Stomach smooth muscle (tissue), 2 donors: ENCODE results near the gene PDGFA.

Source experiments
- H3K27ac ChIP-seq: one replicate; pipeline ENCODE4 v1.7.0; 2013; ENCODE audit warnings: mild to moderate bottlenecking, low read length, inconsistent platforms
- H3K27me3 ChIP-seq, 2 donors: one replicate each; pipeline ENCODE4 v1.7.0; 2013; ENCODE audit warnings: low read length in 2 of 2; ENCODE audit not compliant: insufficient read depth in 2 of 2, control insufficient read depth in 1 of 2
- H3K36me3 ChIP-seq, 2 donors: one replicate each; pipeline ENCODE4 v1.7.0; 2013; ENCODE audit warnings: low read length in 2 of 2; ENCODE audit not compliant: control insufficient read depth in 2 of 2, insufficient read depth in 2 of 2
- H3K4me1 ChIP-seq: one replicate; pipeline ENCODE4 v1.7.0; 2013; ENCODE audit warnings: low read length; ENCODE audit not compliant: control insufficient read depth, insufficient read depth
- H3K4me3 ChIP-seq, 2 donors: one replicate each; pipeline ENCODE4 v1.7.0; 2013; ENCODE audit warnings: low read length in 2 of 2
- H3K9ac ChIP-seq, 2 donors: one replicate each; pipeline ENCODE4 v1.7.0; 2013; ENCODE audit warnings: low read length in 2 of 2, mild to moderate bottlenecking in 1 of 2
- H3K9me3 ChIP-seq, 2 donors: one replicate each; pipeline ENCODE4 v1.7.0; 2013; ENCODE audit warnings: low read length in 2 of 2; ENCODE audit not compliant: control insufficient read depth in 2 of 2
- donor health status: healthy.
- donor health status: Pancreatic carcinoma.

Gene PDGFA

DNA sequence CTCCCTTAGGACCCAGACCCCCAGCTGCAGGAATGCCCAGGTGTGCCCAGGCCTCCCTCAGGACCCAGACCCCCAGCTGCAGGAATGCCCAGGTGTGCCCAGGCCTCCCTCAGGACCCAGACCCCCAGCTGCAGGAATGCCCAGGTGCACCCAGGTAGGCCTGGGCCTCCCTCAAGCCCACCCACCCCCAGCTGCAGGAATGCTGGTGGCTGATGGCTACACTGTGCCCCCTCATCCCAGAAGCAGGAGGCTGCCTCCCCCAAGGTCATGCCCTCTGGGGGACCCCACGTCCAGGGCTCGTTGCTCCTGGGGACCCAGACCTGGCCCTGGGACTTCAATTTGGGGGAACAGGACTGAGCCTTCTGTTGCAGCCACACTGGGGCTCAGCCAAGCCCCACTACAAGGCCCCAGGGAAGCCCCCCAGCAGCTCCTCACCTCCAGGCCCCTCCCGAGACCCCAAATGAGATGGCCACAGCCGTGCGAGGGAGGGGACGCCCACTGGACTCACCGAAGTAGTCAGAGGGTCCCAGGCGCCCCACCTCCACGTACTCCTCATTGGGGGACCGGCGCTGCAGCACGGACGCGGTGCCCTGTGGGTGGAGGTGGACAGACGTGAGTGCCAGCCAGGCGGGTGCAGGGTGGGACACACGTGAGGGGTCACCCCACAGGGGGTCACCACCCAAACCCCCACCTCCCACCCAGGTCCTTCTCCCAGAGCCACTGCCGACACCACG, 31.4 kb upstream of the PDGFA start:
- Histone ChIP-seq H3K4me1 (peaks cover 4% of the 10 kb centered on the region), H3K4me3 (no peak overlapping the region), H3K27ac (no peak overlapping the region), H3K36me3 (no peaks in the 10 kb centered on the region), H3K9me3 (no peaks in the 10 kb centered on the region), H3K9ac (no peak overlapping the region), H3K27me3 (no peaks in the 10 kb centered on the region)

DNA sequence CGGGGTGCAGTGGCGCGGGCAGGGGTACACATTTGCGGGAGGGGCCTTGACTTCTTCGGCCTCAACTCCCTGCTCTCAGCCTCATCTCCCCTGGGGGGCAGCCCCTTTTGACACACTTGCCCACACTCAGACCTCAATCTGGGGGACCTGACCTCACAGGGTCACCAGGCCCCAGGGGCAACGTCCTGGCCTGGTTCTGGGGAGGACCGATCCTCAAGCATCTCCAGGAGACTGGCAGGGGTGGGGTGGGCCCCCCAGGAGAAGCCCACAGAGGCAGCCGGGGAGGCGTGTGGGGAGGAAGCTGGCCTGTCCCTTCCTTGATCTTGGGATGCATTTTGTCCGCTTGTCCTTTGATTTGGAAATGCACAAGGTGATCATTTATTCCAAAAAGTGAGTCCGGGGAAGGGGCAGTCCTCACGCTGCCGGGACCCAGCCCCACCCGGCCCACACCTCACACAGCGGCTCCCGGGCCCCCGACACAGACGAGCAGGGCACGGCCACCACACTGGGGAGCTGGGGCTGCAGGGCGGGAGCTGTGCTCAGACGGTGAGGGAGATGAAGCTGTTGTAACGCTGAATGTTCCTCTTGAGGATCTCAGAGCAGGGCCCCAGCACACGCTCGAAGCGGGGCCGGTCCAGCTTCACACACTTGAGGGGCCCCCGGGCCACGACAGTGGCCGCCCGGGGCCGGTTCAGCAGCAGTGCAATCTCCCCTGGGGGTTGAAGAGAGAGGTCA, 30.4 kb upstream of the PDGFA start:
- H3K27ac ChIP-seq, result no peak overlapping the region
- peaks cover 4% of the 10 kb centered on the region for H3K4me1 ChIP-seq

DNA sequence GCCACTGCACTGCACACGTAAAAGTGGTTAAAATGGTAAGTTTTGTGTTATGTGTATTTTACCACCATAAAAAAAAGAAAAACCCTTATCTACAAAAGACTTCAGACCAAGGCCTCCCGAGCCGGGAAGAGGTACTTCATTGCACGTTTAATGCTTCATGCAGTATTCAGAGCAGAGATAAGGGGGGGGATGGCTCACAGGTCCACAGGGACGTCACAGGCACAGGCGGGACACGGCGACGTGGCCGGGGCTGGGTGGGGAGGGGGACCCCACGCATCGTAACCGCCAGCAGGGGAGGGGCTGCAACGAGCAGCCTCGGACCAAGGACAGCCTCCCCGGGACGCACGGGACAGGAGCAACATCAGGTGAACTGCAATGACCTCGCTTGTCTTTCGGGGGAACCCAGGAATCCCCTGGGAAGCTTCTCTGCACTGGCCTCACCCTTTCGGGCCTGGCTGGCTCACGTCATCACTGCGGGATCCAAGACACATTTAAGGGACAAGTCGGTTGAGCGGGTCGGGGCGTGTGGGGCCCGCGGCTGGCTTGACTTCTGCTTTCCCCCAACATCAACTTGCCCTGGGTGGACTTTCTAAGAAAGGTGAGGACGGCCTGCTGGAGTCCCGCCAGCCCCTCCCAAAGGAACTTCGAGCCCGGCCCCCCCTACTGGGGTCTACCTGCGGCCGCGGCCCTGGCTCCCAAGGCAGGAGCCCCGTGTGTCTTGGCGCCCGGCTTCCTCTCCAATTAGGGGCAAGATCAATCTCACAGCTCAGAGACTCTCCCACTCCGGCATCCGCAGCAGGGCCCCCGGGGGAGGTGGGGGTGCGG, 29.6 kb upstream of the PDGFA start:
- H3K4me3 ChIP-seq, result no peak overlapping the region
- H3K9me3 ChIP-seq, result no peaks in the 10 kb centered on the region
- no peaks in the 10 kb centered on the region for H3K27me3 ChIP-seq
- no peaks in the 10 kb centered on the region for H3K36me3 ChIP-seq
- H3K27ac ChIP-seq, result no peak overlapping the region
- no peak overlapping the region for H3K9ac ChIP-seq
- H3K4me1 ChIP-seq, result peaks cover 4% of the 10 kb centered on the region

More for the DNA sequence above, 30.4 kb upstream of the PDGFA start:
- H3K9me3 ChIP-seq, result no peaks in the 10 kb centered on the region
- no peaks in the 10 kb centered on the region for H3K36me3 ChIP-seq
- H3K27me3 ChIP-seq, result no peaks in the 10 kb centered on the region
- no peak overlapping the region for H3K9ac ChIP-seq
- H3K4me3 ChIP-seq, result no peak overlapping the region

DNA sequence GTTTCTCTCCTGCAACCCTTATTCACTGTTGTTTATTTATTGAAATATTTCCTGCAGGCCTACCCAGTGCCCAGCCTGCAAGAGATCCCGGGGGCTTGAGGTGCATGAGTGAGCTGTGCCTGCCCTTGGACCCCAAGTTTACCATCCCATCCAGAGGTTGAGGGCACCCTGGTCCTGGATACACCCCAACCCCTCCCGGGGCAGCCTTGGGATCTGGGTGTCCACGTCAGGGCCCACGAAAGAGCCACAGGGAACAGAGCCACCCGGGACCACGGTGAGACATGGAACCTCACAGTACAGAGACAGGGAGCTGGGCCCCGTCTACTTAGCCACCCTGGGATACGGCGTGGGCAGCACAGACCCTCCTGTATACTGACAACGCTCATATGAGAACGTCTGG, 28.8 kb upstream of the PDGFA start:
- Histone ChIP-seq H3K4me1 (peaks cover under 1% of the 10 kb centered on the region), H3K9ac (no peak overlapping the region), H3K4me3 (no peak overlapping the region), H3K27me3 (no peaks in the 10 kb centered on the region), H3K9me3 (no peaks in the 10 kb centered on the region), H3K36me3 (no peaks in the 10 kb centered on the region), H3K27ac (no peak overlapping the region)

DNA sequence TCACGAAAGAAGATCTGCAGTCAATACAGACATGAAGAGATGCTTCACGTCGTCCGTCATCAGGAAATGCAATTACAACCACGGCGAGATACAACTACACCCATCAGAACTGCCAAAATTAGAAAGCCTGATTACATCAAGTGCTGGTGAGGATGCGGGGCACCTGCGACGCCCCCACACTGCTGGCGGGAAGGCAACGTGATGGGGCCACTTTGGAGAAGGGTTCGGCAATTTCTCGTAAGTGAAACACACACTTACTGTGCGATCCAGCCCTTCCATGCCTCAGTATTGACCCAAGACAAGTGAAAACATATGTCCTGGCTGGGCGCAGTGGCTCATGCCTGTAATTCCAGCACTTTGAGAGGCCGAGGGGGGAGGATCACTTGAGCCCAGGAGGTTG, 25.8 kb upstream of the PDGFA start:
- no peak overlapping the region for H3K27ac ChIP-seq
- H3K9me3 ChIP-seq, result peaks cover 0 to 2% of the 10 kb centered on the region in 2 donors
- H3K27me3 ChIP-seq, result no peaks in the 10 kb centered on the region
- H3K9ac ChIP-seq, result no peak overlapping the region
- no peaks in the 10 kb centered on the region for H3K4me1 ChIP-seq
- H3K36me3 ChIP-seq, result no peaks in the 10 kb centered on the region
- no peak overlapping the region for H3K4me3 ChIP-seq

DNA sequence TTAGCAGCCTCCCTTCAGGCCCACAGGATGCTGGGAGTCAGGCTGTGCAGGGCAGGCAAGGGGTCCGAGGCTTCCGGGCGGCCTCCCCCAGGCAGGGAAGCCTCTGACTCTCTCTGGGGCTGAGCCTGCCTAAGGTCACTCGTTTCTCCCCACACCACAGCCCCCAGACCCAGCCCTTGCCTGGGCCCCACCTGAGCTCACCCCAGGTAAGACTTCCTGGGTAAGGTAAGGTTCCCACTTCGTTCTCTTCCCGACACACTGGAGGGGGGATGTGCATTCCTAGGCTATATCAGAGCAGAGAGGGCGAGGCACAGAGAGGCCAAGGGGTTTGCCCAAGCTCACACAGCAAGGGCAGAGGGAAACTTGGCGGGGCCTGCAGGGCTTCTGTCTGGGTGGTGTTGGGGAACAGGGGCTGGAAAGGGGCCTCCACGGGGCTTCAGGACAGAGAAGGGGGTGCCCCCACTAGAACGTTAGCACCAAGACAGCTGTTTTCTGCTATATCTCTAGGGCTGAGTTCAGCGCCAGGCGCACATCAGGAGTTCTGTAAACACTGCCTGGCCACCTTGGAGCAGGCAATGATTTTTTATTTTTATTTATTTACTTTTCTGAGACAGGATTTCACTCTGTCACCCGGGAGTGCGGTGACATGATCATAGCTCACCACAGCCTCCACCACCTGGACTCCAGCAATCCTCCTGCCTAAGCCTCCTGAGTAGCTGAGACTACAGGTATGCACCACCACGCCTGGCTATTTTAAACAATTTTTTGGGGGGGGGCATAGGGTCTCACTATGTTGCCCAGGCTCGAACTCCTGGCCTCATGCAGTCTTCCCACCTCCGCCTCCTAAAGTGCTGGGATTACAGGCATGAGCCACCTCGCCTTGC, 24.9 kb upstream of the PDGFA start:
- no peak overlapping the region for H3K27ac ChIP-seq
- H3K9ac ChIP-seq, result no peak overlapping the region
- H3K27me3 ChIP-seq, result no peaks in the 10 kb centered on the region
- no peak overlapping the region for H3K4me3 ChIP-seq
- no peaks in the 10 kb centered on the region for H3K4me1 ChIP-seq
- H3K36me3 ChIP-seq, result no peaks in the 10 kb centered on the region
- H3K9me3 ChIP-seq, result peaks cover 0 to 2% of the 10 kb centered on the region in 2 donors

DNA sequence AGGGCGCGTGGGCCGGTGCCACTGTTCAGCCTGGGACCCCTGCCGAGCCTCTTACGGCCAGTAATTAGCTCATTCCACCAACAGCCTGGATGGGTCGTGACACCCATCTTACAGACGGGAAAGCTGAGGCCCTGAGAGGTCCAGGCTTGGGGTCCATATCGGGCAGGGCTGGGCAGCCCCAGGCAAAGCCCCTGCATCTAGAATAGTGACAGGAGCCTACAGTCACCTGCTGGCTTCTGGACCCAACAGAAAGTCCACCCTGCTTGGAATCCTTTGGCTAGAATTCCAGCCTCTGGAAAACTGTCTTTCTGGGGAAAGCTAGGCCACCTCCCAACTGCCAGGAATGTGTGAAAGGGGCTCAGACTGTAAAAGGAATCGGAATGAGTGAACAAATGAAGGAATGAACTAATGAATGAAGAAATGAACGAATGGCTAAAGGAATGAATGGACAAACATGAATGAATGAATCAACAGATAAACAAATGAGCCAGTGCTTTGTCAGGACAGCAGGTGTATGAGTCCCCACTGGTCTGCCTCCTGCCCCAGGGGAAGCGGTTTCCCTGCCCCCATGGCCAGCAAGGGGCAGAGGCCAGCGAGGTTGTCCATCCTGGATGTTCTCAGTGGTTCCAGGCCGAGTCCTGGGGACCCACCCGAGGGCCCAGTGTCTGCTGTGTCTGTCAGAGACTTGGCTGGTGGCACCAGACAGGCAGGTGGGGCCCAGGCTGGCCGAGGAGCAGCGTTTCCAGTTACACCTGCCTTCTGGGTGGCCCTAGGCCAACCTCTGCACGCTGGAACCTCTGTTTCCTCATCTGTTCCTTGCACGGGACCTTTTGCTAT, 24.1 kb upstream of the PDGFA start:
- no peak overlapping the region for H3K9ac ChIP-seq
- no peak overlapping the region for H3K4me3 ChIP-seq
- H3K4me1 ChIP-seq, result no peaks in the 10 kb centered on the region
- no peak overlapping the region for H3K27ac ChIP-seq
- H3K9me3 ChIP-seq, result peaks cover 0 to 2% of the 10 kb centered on the region in 2 donors
- H3K36me3 ChIP-seq, result no peaks in the 10 kb centered on the region
- H3K27me3 ChIP-seq, result no peaks in the 10 kb centered on the region

DNA sequence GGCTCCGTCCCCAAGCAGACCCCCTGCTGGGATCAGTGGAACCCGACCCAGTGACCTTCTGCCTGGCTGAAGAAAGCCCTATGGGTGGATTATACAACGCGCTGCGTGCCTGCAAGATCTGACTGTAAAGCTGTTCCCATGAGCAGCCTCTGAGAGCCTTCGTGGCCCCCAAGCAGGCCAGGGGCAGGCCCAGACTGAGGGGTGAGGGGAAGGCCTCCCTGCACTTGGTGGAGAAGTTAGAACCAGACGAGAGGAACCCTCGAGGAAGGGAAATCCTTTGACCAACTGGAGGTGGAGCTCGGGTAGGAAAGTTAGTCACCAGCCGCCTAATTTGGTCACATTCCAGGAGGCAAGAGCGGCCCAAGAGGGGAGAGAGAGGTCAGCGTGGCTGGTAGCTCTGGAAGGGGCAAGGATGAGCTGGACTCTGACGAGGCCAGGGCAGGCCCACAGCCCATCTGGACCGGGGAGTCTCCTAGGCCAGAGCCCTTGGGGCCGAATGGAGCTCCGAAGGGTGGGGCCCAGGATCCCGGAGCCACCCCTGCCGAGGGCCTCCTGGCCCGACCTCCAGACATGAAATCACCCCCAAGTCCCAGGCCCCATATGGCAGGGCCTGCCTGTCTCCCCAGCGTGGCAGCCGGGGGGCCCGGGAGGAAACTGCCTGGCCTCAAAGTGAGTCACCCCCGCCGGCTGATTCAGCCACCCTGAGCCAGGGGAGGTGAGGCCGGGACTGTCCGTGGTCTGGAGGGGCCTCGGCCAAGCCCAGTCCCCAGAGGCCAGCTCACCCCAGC, 23.3 kb upstream of the PDGFA start:
- no peaks in the 10 kb centered on the region for H3K27me3 ChIP-seq
- no peaks in the 10 kb centered on the region for H3K4me1 ChIP-seq
- H3K9ac ChIP-seq, result no peak overlapping the region
- no peak overlapping the region for H3K4me3 ChIP-seq
- no peaks in the 10 kb centered on the region for H3K36me3 ChIP-seq
- H3K27ac ChIP-seq, result no peak overlapping the region
- H3K9me3 ChIP-seq, result peaks cover 0 to 2% of the 10 kb centered on the region in 2 donors

DNA sequence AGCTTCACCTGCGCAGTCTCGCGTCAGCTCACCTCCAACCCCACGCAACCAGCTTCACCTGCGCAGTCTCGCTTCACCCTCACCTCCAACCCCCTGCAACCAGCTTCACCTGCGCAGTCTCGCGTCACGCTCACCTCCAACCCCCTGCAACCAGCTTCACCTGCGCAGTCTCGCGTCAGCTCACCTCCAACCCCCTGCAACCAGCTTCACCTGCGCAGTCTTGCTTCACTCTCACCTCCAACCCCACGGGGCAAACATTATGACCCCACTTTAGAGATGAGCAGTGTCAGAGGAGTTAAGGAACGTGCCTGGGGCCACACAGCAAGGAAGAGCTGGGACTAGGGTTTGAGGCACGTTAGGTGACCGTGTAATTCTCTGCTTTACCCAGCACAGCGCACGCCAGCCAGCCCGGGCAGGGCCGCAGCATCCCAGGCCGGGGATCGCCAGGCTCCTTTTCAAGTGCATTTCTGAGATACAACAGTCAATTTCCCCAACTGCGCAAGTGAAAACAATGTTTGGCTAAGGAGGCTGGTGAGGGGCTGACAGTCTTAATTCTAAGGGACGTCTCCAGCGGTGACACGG, 22.6 kb upstream of the PDGFA start:
- Histone ChIP-seq H3K27ac (no peak overlapping the region), H3K9ac (no peak overlapping the region), H3K36me3 (no peaks in the 10 kb centered on the region), H3K4me1 (no peaks in the 10 kb centered on the region), H3K4me3 (no peak overlapping the region), H3K9me3 (peaks cover 0 to 2% of the 10 kb centered on the region in 2 donors), H3K27me3 (no peaks in the 10 kb centered on the region)
